ENCODE data around the gene SLC8A3.

The SLC8A3 gene

DNA sequence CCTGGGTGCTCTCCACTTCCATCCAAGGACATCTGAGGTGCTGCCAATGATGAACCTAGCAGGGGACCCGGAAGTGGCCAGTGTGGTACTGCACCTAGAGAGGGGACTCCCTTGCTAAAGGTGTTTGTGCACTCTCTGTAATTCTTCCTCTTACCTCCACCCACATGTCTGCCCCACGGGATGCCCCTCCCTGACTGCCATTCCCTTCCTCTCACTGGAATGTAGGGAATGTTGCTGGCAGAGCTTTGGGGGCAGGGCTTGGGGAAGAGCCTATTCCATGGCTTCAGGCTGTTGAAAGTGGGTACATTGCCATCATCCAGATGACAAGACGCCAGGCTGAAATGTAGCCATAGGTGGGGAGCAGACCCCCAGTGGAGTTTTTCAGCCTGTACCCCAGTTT lies 156.3 kb downstream of the SLC8A3 start:
- no peak overlapping the region for H3K4me3 ChIP-seq (ENCODE audit: low read length)
- TF ChIP-seq, protein P1, sequence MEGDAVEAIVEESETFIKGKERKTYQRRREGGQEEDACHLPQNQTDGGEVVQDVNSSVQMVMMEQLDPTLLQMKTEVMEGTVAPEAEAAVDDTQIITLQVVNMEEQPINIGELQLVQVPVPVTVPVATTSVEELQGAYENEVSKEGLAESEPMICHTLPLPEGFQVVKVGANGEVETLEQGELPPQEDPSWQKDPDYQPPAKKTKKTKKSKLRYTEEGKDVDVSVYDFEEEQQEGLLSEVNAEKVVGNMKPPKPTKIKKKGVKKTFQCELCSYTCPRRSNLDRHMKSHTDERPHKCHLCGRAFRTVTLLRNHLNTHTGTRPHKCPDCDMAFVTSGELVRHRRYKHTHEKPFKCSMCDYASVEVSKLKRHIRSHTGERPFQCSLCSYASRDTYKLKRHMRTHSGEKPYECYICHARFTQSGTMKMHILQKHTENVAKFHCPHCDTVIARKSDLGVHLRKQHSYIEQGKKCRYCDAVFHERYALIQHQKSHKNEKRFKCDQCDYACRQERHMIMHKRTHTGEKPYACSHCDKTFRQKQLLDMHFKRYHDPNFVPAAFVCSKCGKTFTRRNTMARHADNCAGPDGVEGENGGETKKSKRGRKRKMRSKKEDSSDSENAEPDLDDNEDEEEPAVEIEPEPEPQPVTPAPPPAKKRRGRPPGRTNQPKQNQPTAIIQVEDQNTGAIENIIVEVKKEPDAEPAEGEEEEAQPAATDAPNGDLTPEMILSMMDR (IDR thresholded peaks at IDR 0.05; ENCODE audit: insufficient read depth, low read depth, low read length, missing control alignments) = no peak
- DNase-seq (ENCODE audit: low read depth) = peak; percentile 54

DNA sequence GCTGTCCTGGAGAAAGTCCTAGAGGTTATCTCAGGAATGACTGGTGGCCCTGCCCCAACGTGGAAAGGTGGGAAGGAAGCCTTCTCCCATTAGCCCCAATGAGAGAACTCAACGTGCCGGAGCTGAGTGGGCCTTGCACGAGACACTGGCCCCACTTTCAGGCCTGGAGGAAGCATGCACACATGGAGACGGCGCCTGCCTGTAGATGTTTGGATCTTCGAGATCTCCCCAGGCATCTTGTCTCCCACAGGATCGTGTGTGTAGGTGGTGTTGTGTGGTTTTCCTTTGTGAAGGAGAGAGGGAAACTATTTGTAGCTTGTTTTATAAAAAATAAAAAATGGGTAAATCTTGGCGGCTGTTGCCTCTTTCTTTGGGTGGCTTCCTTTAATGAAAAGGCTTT lies 156.7 kb downstream of the SLC8A3 start:
- H3K4me3 ChIP-seq (ENCODE audit: low read length) = no peak overlapping the region
- TF ChIP-seq, protein P1 (IDR thresholded peaks at IDR 0.05; ENCODE audit: insufficient read depth, low read depth, low read length, missing control alignments) = no peak
- DNase-seq (ENCODE audit: low read depth) = no peak

DNA sequence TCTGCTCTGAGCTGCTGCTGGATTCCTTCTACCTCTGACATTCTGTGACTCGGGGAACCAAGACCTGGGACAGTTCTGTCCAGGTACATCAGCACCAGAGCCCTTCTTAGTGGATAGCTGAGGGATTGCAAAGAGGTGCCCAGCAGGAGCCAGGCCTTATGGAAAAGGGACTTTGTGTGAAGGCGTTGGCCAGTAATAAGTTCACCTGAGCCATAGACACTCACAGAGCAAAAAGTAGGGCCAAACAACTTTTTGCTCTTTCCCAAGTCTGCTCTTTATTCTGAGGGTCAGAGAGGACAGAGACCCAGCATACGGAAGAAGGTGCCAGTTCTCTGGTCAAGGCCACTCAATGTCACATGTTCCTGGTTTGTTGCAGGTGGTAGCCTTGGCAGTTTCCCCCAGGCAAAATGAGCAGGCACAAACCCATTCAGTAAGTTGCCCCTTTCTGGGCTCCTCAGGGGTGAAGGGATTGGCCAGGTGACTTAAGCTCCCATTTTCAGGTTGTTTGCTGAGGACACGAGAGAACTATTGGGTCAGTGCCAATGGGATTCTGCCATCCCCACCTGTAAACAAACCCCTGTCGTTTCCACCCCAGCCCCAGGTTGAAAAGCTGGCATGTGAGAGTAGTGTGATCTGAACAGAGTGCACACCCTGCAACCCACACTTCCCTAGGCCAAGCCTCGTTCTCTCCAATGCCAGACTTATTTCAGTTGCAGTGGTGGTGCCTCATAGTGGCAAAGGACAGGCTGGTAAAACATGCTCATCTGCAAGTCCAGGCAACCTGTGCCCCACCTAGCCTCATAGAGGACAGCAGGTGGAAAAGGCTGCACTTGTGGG lies 159.2 kb downstream of the SLC8A3 start:
- no peak for DNase-seq (ENCODE audit: low read depth)
- no peak overlapping the region for H3K4me3 ChIP-seq (ENCODE audit: low read length)
- TF ChIP-seq, protein P1 (IDR thresholded peaks at IDR 0.05; ENCODE audit: insufficient read depth, low read depth, low read length, missing control alignments) = no peak

DNA sequence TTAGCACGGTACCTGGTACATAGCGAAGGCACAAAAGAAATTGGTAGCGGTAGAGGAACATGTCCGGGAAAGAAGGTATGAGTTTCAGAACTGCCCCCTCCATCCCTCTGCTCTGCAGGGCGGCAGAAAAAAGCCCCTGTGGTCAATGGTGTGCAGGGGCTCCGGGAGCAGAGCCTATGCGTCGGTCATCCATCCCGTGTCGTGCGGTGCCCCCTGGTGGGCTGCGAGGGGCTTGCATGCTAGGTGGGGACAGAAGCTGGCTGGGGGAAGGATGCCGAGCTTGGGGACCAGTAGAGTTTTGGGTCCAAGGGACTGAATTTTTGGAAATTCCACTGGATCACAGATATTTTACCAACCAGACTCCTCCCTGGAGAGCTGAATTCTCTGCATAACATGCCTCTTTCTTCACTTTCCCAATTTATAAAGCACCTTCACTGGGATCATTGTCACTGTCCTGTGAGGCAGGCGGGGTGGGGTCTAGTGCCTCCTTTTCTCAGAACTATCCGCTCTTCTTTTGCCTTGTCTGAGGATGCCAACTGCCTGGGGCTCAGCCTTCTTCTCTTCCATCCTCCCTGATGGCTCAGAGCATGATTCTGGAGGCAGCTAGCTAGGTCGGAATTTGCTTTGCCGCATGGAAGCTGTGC lies 160.8 kb downstream of the SLC8A3 start:
- TF ChIP-seq, protein P1 (IDR thresholded peaks at IDR 0.05; ENCODE audit: insufficient read depth, low read depth, low read length, missing control alignments) = peak; percentile 89
- H3K4me3 ChIP-seq (ENCODE audit: low read length) = no peak overlapping the region
- DNase-seq (ENCODE audit: low read depth) = peak; percentile 56

DNA sequence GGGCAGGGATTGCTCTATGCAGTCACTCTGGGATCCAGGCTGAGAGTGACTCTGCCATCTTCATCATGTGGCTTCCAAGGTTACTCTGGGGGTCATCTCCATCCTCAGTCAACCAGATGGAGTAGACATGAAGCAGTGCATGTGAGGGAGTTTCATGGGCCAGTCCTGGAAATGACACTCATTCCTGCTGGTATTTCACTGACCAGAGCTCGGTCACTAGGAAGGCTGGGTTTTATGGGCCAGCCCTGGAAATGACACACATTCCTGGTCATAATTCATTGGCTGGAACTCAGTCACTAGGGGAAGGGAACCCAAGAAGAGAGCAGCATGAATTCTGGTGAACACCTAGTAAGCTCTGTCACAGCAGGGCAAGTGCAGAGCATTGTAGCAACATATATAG lies 164.9 kb downstream of the SLC8A3 start:
- H3K4me3 ChIP-seq (ENCODE audit: low read length) = no peak overlapping the region
- TF ChIP-seq, protein P1 (IDR thresholded peaks at IDR 0.05; ENCODE audit: insufficient read depth, low read depth, low read length, missing control alignments) = no peak
- no peak for DNase-seq (ENCODE audit: low read depth)

DNA sequence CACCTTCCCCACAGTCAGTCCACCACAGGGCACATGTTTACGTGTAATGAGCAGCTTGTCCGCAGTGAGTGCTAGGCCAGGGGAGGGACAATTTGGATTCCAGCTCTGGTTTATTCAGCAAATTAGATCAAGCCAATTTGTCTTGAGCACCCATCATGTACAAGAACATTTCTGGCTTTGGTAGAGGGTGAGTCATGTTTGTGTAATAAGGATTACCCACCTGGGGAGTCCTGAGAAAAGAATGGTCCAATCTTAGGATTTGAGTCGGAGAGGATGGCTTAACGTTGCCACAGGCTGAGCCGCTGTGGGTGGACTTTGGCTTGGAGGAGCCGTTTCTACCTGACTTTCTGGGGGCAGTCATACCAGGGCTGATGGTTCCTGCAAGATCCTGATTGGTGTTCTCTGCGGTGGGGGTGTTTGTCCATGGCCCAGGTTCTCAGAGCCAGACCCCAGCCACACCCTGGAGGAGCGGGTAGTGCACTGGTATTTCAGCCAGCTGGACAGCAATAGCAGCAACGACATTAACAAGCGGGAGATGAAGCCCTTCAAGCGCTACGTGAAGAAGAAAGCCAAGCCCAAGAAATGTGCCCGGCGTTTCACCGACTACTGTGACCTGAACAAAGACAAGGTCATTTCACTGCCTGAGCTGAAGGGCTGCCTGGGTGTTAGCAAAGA lies 165.8 kb downstream of the SLC8A3 start:
- TF ChIP-seq, protein P1 (IDR thresholded peaks at IDR 0.05; ENCODE audit: insufficient read depth, low read depth, low read length, missing control alignments) = no peak
- no peak for DNase-seq (ENCODE audit: low read depth)
- H3K4me3 ChIP-seq (ENCODE audit: low read length) = no peak overlapping the region
